Activated CD4-positive, alpha-beta T cell treated with anti-CD3 and anti-CD28 coated beads for 36 hours (primary cell): ENCODE data around the gene HMGCR. TPM values are rescaled to one million over a fixed set of nuclear protein-coding genes. Genes with fewer than 3 reads are reported as not detected.

Experiments
- ATAC-seq: fragments of 200-7000 bp; cut with Tn5 transposase; one replicate; pipeline ENCODE4 v1.10.0; 2021; ENCODE audit warnings: mild to moderate bottlenecking, moderate library complexity
- CTCF ChIA-PET: fragments of 350-600 bp; sonication (Branson Sonifier 250); formaldehyde crosslinking; loops from one replicate; lab custom pipeline; 2021; ENCODE audit warnings: antibody characterized with exemption; lab: Charles Lee
- POLR2A ChIA-PET: fragments of 350-600 bp; sonication (Branson Sonifier 250); formaldehyde crosslinking; loops from one replicate; lab custom pipeline; 2021; ENCODE audit warnings: antibody characterized with exemption, inconsistent platforms; lab: Charles Lee
- DNase-seq: peaks from one replicate; pipeline ENCODE4 v3.0.0-alpha.2; 2020
- H3K27ac Mint-ChIP-seq: one replicate; pipeline ENCODE4 v1.8.0; 2021; ENCODE audit warnings: mixed read lengths
- H3K27me3 Mint-ChIP-seq: one replicate; pipeline ENCODE4 v1.8.0; 2021; ENCODE audit warnings: mixed read lengths
- H3K36me3 Mint-ChIP-seq: one replicate; pipeline ENCODE4 v1.8.0; 2021; ENCODE audit warnings: low read depth, mixed read lengths
- H3K4me1 Mint-ChIP-seq: one replicate; pipeline ENCODE4 v1.8.0; 2021; ENCODE audit warnings: mixed read lengths
- H3K4me3 Mint-ChIP-seq: one replicate; pipeline ENCODE4 v1.8.0; 2021; ENCODE audit warnings: mild to moderate bottlenecking, moderate library complexity, mixed read lengths
- H3K9me3 Mint-ChIP-seq: one replicate; pipeline ENCODE4 v1.8.0; 2021; ENCODE audit warnings: low read depth, mixed read lengths
- intact Hi-C, 2 experiments: fragments of 100-400 bp; cut with DNase I in 1 of 2; cut with micrococcal nuclease in 1 of 2; formaldehyde crosslinking; loops; one replicate each; pipeline versions ENCODE4 v1.14.2 to v1.15.1; 2022 to 2024; cut with DNase I, micrococcal nuclease
- total RNA-seq, 2 experiments: library from RNA; stranded (reverse); gene quantifications; one replicate each; pipeline ENCODE4 v1.2.3, GENCODE V29; 2021

Gene HMGCR
- total RNA-seq, 2 experiments from 2014 or later = 36.1 to 51.1 TPM

- intact Hi-C loops = no loop called here
- no peaks in the 10 kb centered on the region for H3K9me3 Mint-ChIP-seq
- DNase-seq = no peak
- CTCF ChIA-PET = interaction anchor here (0.6 to 2.2 kb wide), 2 partner anchors 12 to 162 kb away, joined by 4 to 7 read pairs; no protein-coding TSS in a partner anchor
- H3K36me3 Mint-ChIP-seq = peaks cover 22% of the 10 kb centered on the region
- POLR2A ChIA-PET = no interaction called here
- H3K27me3 Mint-ChIP-seq = no peaks in the 10 kb centered on the region
- H3K4me3 Mint-ChIP-seq = no peak overlapping the region
- H3K4me1 Mint-ChIP-seq = peaks cover 7% of the 10 kb centered on the region
- H3K27ac Mint-ChIP-seq = peak overlapping the region; percentile 22
- no peak for ATAC-seq
Measured at GRCh38 chr5:75362474-75362975, 25.5 kb downstream of the HMGCR start.

GRCh38 chr5:75363111-75363510 is 26.1 kb downstream of the HMGCR start:
- Mint-ChIP-seq H3K9me3 (no peaks in the 10 kb centered on the region), H3K27me3 (no peaks in the 10 kb centered on the region), H3K27ac (no peak overlapping the region), H3K4me3 (no peak overlapping the region), H3K4me1 (peaks cover 7% of the 10 kb centered on the region), H3K36me3 (peaks cover 20% of the 10 kb centered on the region)
- POLR2A ChIA-PET = no interaction called here
- CTCF ChIA-PET = interaction anchor here (0.6 to 2.2 kb wide), 2 partner anchors 13 to 162 kb away, joined by 4 to 7 read pairs; no protein-coding TSS in a partner anchor
- ATAC-seq = no peak
- no peak for DNase-seq
- intact Hi-C loops = no loop called here

DNA sequence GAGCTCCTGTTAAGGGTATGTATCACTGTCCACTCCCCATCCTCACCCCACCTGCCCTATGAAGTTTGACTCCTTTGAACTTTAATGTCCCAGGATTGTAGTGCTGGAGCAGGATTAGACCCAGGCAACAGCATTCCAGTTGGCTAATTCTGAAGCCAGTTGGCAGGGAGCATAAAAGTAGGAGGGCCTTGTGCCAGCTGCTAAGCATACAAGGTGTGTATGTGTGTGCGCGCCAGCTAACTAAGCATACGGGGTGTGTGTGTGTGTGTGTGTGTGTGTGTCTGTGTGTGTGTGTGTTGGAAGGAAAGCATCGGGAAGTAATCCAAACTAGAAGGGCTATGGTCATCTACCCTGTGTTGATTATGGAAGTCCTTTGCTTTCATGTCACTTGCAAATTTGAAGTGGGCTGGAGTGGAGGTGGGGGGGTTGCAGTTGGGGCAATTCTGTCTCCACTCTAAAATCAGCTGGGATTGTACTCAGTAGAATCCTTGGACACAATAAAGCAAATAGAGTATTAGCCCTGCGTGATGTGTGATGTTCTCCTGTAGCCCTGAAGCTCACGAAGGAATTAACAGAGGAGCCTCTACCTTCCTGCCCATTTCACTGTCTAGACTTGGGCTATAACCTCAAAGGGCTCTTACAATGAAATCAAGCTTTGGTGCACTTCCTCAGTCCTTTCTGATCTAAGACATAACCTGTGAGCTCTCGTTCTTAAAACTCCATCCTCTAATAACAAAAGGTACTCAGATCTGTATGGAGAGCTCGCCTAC is 26.9 kb downstream of the HMGCR start:
- no peak for DNase-seq
- Mint-ChIP-seq H3K4me1 (peaks cover 7% of the 10 kb centered on the region), H3K27ac (no peak overlapping the region), H3K9me3 (no peaks in the 10 kb centered on the region), H3K36me3 (peaks cover 17% of the 10 kb centered on the region), H3K4me3 (no peak overlapping the region), H3K27me3 (no peaks in the 10 kb centered on the region)
- intact Hi-C loops = no loop called here
- ChIA-PET POLR2A (interaction anchor here (0.7 kb wide), 1 partner anchor 181 kb away, joined by 4 read pairs; no protein-coding TSS in a partner anchor), CTCF (no interaction called here)
- no peak for ATAC-seq

DNA sequence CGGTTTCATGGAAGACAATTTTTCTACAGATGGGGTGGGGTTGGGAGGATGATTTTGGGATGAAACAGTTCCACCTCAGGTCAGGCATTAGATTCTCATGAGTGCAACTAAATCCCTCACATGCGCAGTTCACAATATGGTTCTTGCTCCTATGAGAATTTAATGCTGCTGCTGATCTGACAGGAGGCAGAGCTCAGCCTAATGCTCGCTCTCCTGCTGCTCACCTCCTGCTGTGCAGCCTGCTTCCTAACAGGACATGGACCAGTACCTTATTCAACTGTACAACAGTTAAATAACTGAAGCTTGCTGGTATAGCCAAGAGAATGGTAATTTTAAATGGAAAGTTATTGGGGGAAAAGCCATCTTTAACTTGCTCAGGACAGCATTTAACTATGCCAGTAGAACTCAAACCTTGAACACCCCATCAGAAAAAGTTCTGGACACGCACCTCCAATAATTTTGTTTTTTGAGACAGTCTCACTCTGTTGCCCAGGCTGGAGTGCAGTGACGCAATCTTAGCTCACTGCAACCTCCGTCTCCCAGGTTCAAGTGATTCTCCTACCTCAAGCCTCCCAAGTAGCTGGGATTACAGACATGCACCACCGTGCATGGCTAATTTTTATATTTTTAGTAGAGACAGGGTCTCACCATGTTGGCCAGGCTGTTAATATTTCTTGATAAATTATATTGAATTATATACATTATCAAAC is 27.7 kb downstream of the HMGCR start:
- ChIA-PET CTCF (interaction anchor here (0.8 kb wide), 1 partner anchor 128 kb away, joined by 3 read pairs; the partner anchor contains the start of gene ANKRD31), POLR2A (no interaction called here)
- intact Hi-C loops = no loop called here
- Mint-ChIP-seq H3K4me1 (peaks cover 7% of the 10 kb centered on the region), H3K27me3 (no peaks in the 10 kb centered on the region), H3K27ac (no peak overlapping the region), H3K9me3 (no peaks in the 10 kb centered on the region), H3K4me3 (no peak overlapping the region), H3K36me3 (peaks cover 13% of the 10 kb centered on the region)
- ATAC-seq (no peak), DNase-seq (no peak)

DNA sequence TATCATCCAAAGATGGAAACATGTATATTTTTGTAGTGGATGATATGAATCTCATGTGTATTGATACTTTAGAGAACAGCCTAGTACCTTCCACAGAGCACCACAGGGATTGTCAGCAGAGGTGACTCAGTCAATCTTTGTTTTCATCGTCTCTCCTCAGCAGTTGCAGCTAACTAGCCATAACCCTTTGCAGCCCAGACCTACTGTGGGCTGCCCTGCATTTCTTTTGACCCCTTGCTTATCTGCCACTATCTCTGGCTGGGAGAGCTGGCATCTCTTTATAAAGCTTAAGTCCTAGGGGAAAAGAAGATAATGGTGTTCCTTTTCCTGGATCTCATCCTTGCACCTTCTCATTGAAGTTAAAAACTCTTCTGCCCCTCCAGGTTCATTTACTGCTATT is 28.7 kb downstream of the HMGCR start:
- no peaks in the 10 kb centered on the region for H3K9me3 Mint-ChIP-seq
- H3K27me3 Mint-ChIP-seq = no peaks in the 10 kb centered on the region
- CTCF ChIA-PET = interaction anchor here (0.8 kb wide), 1 partner anchor 129 kb away, joined by 3 read pairs; the partner anchor contains the start of gene ANKRD31
- H3K36me3 Mint-ChIP-seq = peaks cover 4% of the 10 kb centered on the region
- peaks cover 7% of the 10 kb centered on the region for H3K4me1 Mint-ChIP-seq
- DNase-seq (no peak), ATAC-seq (no peak)
- POLR2A ChIA-PET = no interaction called here
- no peak overlapping the region for H3K4me3 Mint-ChIP-seq
- H3K27ac Mint-ChIP-seq = no peak overlapping the region
- intact Hi-C loops = no loop called here

DNA sequence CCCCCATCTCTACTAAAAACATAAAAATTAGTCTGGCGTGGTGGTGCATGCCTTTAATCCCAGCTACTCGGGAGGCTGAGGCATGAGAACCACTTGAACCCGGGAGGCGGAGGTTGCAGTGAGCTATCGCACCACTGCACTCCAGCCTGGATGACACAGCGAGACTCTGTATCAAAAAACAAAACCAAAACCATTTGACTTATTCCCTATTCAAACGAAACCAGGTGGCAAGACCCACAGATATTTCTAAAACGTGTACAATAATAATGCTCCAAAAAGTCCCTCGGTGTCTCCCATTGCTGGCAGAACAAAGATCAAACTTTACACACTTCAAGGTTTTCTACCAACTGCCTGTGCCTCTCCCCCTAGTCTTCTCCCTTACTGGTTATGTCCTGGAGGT is 29.8 kb downstream of the HMGCR start:
- CTCF ChIA-PET = no interaction called here
- no peak overlapping the region for H3K27ac Mint-ChIP-seq

DNA sequence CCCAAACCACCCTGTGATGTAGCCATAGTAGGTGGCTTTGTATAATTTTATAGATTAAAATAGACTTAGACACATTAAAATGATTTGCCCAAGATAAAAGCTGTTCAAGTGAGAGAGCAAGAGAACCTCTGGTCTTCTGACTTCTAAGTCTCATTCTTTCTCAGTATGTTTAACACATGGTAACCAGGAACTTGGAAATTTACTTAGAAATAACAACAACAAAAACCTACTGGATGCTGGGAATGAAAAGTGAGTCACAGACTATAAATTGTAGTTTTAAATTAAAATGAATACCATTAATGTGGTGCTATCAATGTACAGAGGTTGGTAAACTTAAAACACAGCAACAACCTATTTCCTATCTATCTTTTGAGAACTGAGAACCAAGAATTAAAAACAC is 30.4 kb downstream of the HMGCR start:
- Mint-ChIP-seq H3K36me3 (peaks cover 2% of the 10 kb centered on the region), H3K4me1 (peaks cover 7% of the 10 kb centered on the region), H3K27me3 (no peaks in the 10 kb centered on the region), H3K27ac (no peak overlapping the region), H3K9me3 (no peaks in the 10 kb centered on the region), H3K4me3 (no peak overlapping the region)
- intact Hi-C loops = no loop called here
- DNase-seq = no peak
- CTCF ChIA-PET = no interaction called here
- POLR2A ChIA-PET = no interaction called here
- ATAC-seq = no peak

More for the DNA sequence above, 29.8 kb downstream of the HMGCR start:
- Mint-ChIP-seq H3K9me3 (no peaks in the 10 kb centered on the region), H3K27me3 (no peaks in the 10 kb centered on the region), H3K4me1 (peaks cover 7% of the 10 kb centered on the region), H3K36me3 (peaks cover 2% of the 10 kb centered on the region), H3K4me3 (no peak overlapping the region)
- POLR2A ChIA-PET = no interaction called here
- intact Hi-C loops = no loop called here
- DNase-seq (no peak), ATAC-seq (peak; percentile 51)

GRCh38 chr5:75368391-75368790 is 31.4 kb downstream of the HMGCR start:
- ChIA-PET POLR2A (no interaction called here), CTCF (no interaction called here)
- Mint-ChIP-seq H3K27me3 (no peaks in the 10 kb centered on the region), H3K36me3 (peaks cover 5% of the 10 kb centered on the region), H3K27ac (no peak overlapping the region), H3K4me3 (no peak overlapping the region), H3K4me1 (peaks cover 7% of the 10 kb centered on the region), H3K9me3 (no peaks in the 10 kb centered on the region)
- intact Hi-C loops = no loop called here
- ATAC-seq (no peak), DNase-seq (no peak)

- CTCF ChIA-PET = no interaction called here
- no peaks in the 10 kb centered on the region for H3K27me3 Mint-ChIP-seq
- H3K4me1 Mint-ChIP-seq = no peaks in the 10 kb centered on the region
- H3K36me3 Mint-ChIP-seq = peaks cover 14% of the 10 kb centered on the region
- intact Hi-C loops = no loop called here
- no peak for ATAC-seq
- DNase-seq = no peak
- POLR2A ChIA-PET = no interaction called here
- no peaks in the 10 kb centered on the region for H3K9me3 Mint-ChIP-seq
- no peak overlapping the region for H3K27ac Mint-ChIP-seq
- no peak overlapping the region for H3K4me3 Mint-ChIP-seq
Measured at GRCh38 chr5:75373862-75374261, 36.8 kb downstream of the HMGCR start.

DNA sequence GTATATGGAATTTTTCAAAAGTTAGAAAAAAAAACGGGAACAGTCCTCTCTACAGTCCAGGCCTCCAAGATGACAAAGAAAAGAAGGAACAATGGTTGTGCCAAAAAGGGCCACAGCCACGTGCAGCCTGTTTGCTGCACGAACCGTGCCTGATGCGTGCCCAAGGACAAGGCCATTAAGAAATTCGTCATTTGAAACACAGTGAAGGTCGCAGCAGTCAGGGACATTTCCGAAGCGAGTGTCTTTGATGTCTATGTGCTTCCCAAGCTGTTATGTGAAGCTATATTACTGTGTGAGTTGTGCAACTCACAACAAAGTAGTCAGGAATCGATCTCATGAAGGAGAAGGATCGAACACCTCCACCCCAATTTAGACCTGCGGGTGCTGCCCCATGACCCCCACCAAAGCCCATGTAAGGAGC is 37.4 kb downstream of the HMGCR start:
- peaks cover 16% of the 10 kb centered on the region for H3K36me3 Mint-ChIP-seq
- intact Hi-C loops = no loop called here
- H3K9me3 Mint-ChIP-seq = no peaks in the 10 kb centered on the region
- CTCF ChIA-PET = no interaction called here
- H3K27me3 Mint-ChIP-seq = no peaks in the 10 kb centered on the region
- no peaks in the 10 kb centered on the region for H3K4me1 Mint-ChIP-seq
- POLR2A ChIA-PET = no interaction called here
- ATAC-seq = no peak
- no peak overlapping the region for H3K4me3 Mint-ChIP-seq
- no peak overlapping the region for H3K27ac Mint-ChIP-seq
- no peak for DNase-seq

- peaks cover 21% of the 10 kb centered on the region for H3K36me3 Mint-ChIP-seq
- ChIA-PET CTCF (interaction anchor here (0.5 to 1.4 kb wide), 4 partner anchors 13 to 326 kb away, joined by 3 to 4 read pairs (median 3); no protein-coding TSS in a partner anchor), POLR2A (no interaction called here)
- no peaks in the 10 kb centered on the region for H3K27me3 Mint-ChIP-seq
- H3K27ac Mint-ChIP-seq = no peak overlapping the region
- ATAC-seq (no peak), DNase-seq (no peak)
- H3K4me1 Mint-ChIP-seq = no peaks in the 10 kb centered on the region
- intact Hi-C loops = no loop called here
- no peaks in the 10 kb centered on the region for H3K9me3 Mint-ChIP-seq
- no peak overlapping the region for H3K4me3 Mint-ChIP-seq
Measured at GRCh38 chr5:75375414-75375813, 38.4 kb downstream of the HMGCR start.
